SK-N-SH treated with all-trans-retinoic acid at 6 μM for 48 hours (cell line): ENCODE measurements around the gene OTOA.

Source experiments
- ATAC-seq: fragments of 200-7000 bp; cut with Tn5 transposase; 3 replicates; pipeline ENCODE4 v1.9.1; 2020; ENCODE audit warnings: mild to moderate bottlenecking, moderate library complexity
- ARNTL ChIP-seq: fragments of 450-650 bp; formaldehyde crosslinking; IDR thresholded peaks from 2 replicates; pipeline ENCODE4 v1.5.0; 2020; ENCODE audit warnings: low read depth, mild to moderate bottlenecking, moderate library complexity, borderline replicate concordance
- BACH2 ChIP-seq: fragments of 250-450 bp; sonication (Bioruptor Pico); IDR thresholded peaks from 2 replicates; pipeline ENCODE4 v1.9.0; 2021; ENCODE audit warnings: mild to moderate bottlenecking, borderline replicate concordance
- CREB5 ChIP-seq: fragments of 250-450 bp; sonication (Bioruptor Pico); IDR thresholded peaks from 2 replicates; pipeline ENCODE4 v1.5.1; 2020; ENCODE audit warnings: low read depth, mild to moderate bottlenecking, moderate library complexity
- CSRNP3 ChIP-seq: fragments of 250-450 bp; sonication (Bioruptor Pico); IDR thresholded peaks from 2 replicates; pipeline ENCODE4 v1.5.1; 2021; ENCODE audit warnings: mild to moderate bottlenecking, moderate library complexity
- ESRRG ChIP-seq: fragments of 250-450 bp; sonication (Bioruptor Pico); IDR thresholded peaks from 2 replicates; pipeline ENCODE4 v1.6.1; 2021; ENCODE audit warnings: mild to moderate bottlenecking
- GLIS3 ChIP-seq: fragments of 250-450 bp; sonication (Bioruptor Pico); IDR thresholded peaks from 2 replicates; pipeline ENCODE4 v1.5.0; 2020; ENCODE audit warnings: mild to moderate bottlenecking, moderate library complexity
- ISL1 ChIP-seq: fragments of 250-450 bp; sonication (Bioruptor Pico); IDR thresholded peaks from 2 replicates; pipeline ENCODE4 v2.1.2; 2022; ENCODE audit warnings: mild to moderate bottlenecking, moderate library complexity
- OSR1 ChIP-seq: fragments of 250-450 bp; sonication (Bioruptor Pico); IDR thresholded peaks from 2 replicates; pipeline ENCODE4 v1.8.0; 2022; ENCODE audit warnings: moderate library complexity, mild to moderate bottlenecking, inconsistent platforms
- POU6F1 ChIP-seq: fragments of 250-450 bp; sonication (Bioruptor Pico); IDR thresholded peaks from 2 replicates; pipeline ENCODE4 v1.8.0; 2021; ENCODE audit warnings: low read depth, mild to moderate bottlenecking, moderate library complexity, borderline replicate concordance
- PPARA ChIP-seq: fragments of 250-450 bp; sonication (Bioruptor Pico); IDR thresholded peaks from 2 replicates; pipeline ENCODE4 v1.5.0; 2020; ENCODE audit warnings: mild to moderate bottlenecking, borderline replicate concordance
- RARB ChIP-seq: fragments of 250-450 bp; sonication (Bioruptor Pico); IDR thresholded peaks from 2 replicates; pipeline ENCODE4 v1.8.0; 2021; ENCODE audit warnings: mild to moderate bottlenecking, moderate library complexity
- SNAI2 ChIP-seq: fragments of 250-450 bp; sonication (Bioruptor Pico); IDR thresholded peaks from 2 replicates; pipeline ENCODE4 v1.5.0; 2020; ENCODE audit warnings: mild to moderate bottlenecking, moderate library complexity
- TCF4 ChIP-seq: fragments of 250-450 bp; sonication (Bioruptor Pico); IDR thresholded peaks from 2 replicates; pipeline ENCODE4 v1.8.0; 2021; ENCODE audit warnings: mild to moderate bottlenecking, moderate library complexity, borderline replicate concordance
- TOX ChIP-seq: fragments of 250-450 bp; sonication (Bioruptor Pico); IDR thresholded peaks from 2 replicates; pipeline ENCODE4 v1.8.0; 2021; ENCODE audit warnings: mild to moderate bottlenecking, moderate library complexity, borderline replicate concordance
- TSHZ2 ChIP-seq: fragments of 250-450 bp; sonication (Bioruptor Pico); IDR thresholded peaks from 2 replicates; pipeline ENCODE4 v1.5.0; 2020; ENCODE audit warnings: mild to moderate bottlenecking, moderate library complexity
- ZC3H10 ChIP-seq: fragments of 250-450 bp; sonication (Bioruptor Pico); IDR thresholded peaks from 2 replicates; pipeline ENCODE4 v1.5.1; 2021; ENCODE audit warnings: mild to moderate bottlenecking, moderate library complexity
- ZFP3 ChIP-seq: fragments of 250-450 bp; sonication (Bioruptor Pico); IDR thresholded peaks from 2 replicates; pipeline ENCODE4 v1.5.0; 2020; ENCODE audit warnings: mild to moderate bottlenecking, moderate library complexity
- ZFP30 ChIP-seq: fragments of 450-650 bp; formaldehyde crosslinking; IDR thresholded peaks from 2 replicates; pipeline ENCODE4 v1.5.0; 2022; ENCODE audit warnings: mild to moderate bottlenecking, moderate library complexity
- ZNF565 ChIP-seq: fragments of 450-650 bp; formaldehyde crosslinking; conservative IDR thresholded peaks from 2 replicates; pipeline ENCODE4 v1.5.0; 2020; ENCODE audit warnings: low read depth, mild to moderate bottlenecking, moderate library complexity
- ZNF70 ChIP-seq: fragments of 450-650 bp; formaldehyde crosslinking; IDR thresholded peaks from 2 replicates; pipeline ENCODE4 v1.5.0; 2020; ENCODE audit warnings: mild to moderate bottlenecking, moderate library complexity

Gene OTOA

GRCh38 chr16:21683184-21683583 lies 19.4 kb downstream of the OTOA start:
- TF ChIP-seq ZFP30 (no peak), CREB5 (CRISPR knock-in tag) (no peak)
- ATAC-seq: no peak

GRCh38 chr16:21684199-21684598 lies 20.4 kb downstream of the OTOA start:
- ATAC-seq: no peak
- TF ChIP-seq BACH2 (CRISPR knock-in tag): no peak
- no peak for TF ChIP-seq POU6F1 (CRISPR knock-in tag)
- no peak for TF ChIP-seq ZC3H10
- TF ChIP-seq RARB (CRISPR knock-in tag): no peak

GRCh38 chr16:21685034-21685455 lies 21.3 kb downstream of the OTOA start:
- TF ChIP-seq GLIS3 (CRISPR knock-in tag): no peak
- no peak for TF ChIP-seq ARNTL (CRISPR knock-in tag)
- no peak for TF ChIP-seq ZNF70 (CRISPR knock-in tag)
- no peak for TF ChIP-seq POU6F1 (CRISPR knock-in tag)
- no peak for TF ChIP-seq CSRNP3 (CRISPR knock-in tag)
- no peak for TF ChIP-seq PPARA (CRISPR knock-in tag)
- TF ChIP-seq TOX (CRISPR knock-in tag): no peak
- TF ChIP-seq RARB (CRISPR knock-in tag): no peak
- TF ChIP-seq ZNF565 (CRISPR knock-in tag): no peak
- no peak for TF ChIP-seq BACH2 (CRISPR knock-in tag)
- TF ChIP-seq ZFP3: no peak
- TF ChIP-seq CREB5 (CRISPR knock-in tag): no peak
- TF ChIP-seq ISL1: no peak
- no peak for TF ChIP-seq TCF4
- TF ChIP-seq ZC3H10: no peak
- no peak for ATAC-seq

GRCh38 chr16:21689107-21689506 lies 25.3 kb downstream of the OTOA start:
- no peak for ATAC-seq
- TF ChIP-seq POU6F1 (CRISPR knock-in tag): no peak
- TF ChIP-seq SNAI2 (CRISPR knock-in tag): no peak
- TF ChIP-seq TSHZ2 (CRISPR knock-in tag): no peak
- no peak for TF ChIP-seq PPARA (CRISPR knock-in tag)
- TF ChIP-seq TOX (CRISPR knock-in tag): no peak
- TF ChIP-seq OSR1: no peak
- no peak for TF ChIP-seq TCF4
- no peak for TF ChIP-seq ZFP30
- TF ChIP-seq RARB (CRISPR knock-in tag): no peak
- TF ChIP-seq BACH2 (CRISPR knock-in tag): no peak
- TF ChIP-seq ZC3H10: no peak
- no peak for TF ChIP-seq ESRRG
- no peak for TF ChIP-seq CREB5 (CRISPR knock-in tag)
- TF ChIP-seq ARNTL (CRISPR knock-in tag): no peak
- no peak for TF ChIP-seq ISL1
- no peak for TF ChIP-seq ZNF565 (CRISPR knock-in tag)
